GM12874 (cell line): Measurements from ENCODE around the gene CCL26.

Experiments
- TF ChIP-seq, protein P1 (sequence below): IDR thresholded peaks from 2 replicates; pipeline ENCODE4 v1.5.1; 2011; ENCODE audit warnings: low read depth, mild to moderate bottlenecking, control low read depth, low read length, moderate library complexity; ENCODE audit not compliant: insufficient read depth

Gene CCL26, protein sequence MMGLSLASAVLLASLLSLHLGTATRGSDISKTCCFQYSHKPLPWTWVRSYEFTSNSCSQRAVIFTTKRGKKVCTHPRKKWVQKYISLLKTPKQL

DNA sequence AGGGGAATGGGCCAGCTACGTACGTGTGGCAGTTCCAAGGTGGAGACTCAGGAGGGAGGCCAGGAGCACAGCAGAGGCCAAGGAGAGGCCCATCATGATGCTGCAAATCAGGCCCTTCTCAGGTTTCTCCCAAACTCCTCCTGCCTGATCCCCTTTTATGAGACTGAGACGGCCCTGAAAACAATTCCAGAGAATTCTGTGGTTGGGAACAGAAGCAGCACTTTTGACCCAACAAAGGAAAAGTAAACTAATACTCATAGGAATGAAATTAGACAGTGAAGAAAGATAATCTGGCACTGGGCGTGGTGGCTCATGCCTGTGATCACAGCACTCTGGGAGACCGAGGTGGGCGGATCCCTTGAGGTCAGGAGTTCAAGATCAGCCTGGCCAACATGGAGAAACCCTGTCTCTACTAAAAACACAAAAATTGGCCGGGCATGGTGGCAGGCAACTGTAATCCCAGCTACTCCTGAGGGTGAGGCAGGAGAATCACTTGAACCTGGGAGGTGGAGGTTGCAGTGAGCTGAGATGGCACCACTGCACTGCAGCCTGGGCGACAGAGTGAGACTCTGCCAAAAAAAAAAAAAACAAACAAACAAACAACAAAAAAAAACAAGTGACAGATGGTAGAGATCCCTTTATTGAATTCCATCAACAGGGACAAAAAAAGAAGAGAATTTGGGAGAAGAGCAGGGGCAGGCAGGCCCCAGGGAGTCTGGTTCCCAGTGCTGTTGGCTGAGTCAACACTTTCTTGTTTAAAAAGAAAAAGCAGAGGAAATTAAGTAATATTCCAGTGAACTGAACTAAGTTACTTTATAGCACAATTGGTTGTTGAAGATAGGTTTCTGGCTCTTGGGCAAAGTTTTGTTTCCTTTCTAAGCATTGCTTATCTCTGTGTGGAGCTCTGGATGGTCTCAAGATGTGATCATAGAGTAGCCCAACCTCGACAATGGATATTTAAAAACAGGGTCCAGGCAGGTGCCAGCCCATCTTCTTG is at the start of gene CCL26:
Gene CCL26, minus strand, starts transcription at position 131 of the 997 bp plus-strand sequence. Its CDS starts 35 bp downstream, at position 96.
- TF ChIP-seq, protein P1, sequence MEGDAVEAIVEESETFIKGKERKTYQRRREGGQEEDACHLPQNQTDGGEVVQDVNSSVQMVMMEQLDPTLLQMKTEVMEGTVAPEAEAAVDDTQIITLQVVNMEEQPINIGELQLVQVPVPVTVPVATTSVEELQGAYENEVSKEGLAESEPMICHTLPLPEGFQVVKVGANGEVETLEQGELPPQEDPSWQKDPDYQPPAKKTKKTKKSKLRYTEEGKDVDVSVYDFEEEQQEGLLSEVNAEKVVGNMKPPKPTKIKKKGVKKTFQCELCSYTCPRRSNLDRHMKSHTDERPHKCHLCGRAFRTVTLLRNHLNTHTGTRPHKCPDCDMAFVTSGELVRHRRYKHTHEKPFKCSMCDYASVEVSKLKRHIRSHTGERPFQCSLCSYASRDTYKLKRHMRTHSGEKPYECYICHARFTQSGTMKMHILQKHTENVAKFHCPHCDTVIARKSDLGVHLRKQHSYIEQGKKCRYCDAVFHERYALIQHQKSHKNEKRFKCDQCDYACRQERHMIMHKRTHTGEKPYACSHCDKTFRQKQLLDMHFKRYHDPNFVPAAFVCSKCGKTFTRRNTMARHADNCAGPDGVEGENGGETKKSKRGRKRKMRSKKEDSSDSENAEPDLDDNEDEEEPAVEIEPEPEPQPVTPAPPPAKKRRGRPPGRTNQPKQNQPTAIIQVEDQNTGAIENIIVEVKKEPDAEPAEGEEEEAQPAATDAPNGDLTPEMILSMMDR = no peak

DNA sequence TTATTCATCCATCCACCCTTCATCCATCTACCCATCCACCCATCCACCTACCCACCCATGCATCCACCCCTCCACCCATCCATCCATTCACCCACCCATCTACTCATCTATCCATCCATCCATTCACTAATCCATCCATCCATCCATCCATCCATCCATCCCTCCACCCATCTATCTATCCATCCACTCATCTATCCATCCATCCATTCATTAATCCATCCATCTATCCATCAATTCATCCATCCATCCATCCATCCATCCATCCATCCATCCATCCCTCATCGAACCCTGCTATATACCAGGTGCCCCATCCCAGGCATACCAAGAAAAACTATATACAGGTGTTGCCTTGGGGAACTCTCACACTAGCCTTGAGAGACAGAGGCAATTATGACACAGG is 48.7 kb upstream of the CCL26 start:
- TF ChIP-seq, protein P1 = no peak

DNA sequence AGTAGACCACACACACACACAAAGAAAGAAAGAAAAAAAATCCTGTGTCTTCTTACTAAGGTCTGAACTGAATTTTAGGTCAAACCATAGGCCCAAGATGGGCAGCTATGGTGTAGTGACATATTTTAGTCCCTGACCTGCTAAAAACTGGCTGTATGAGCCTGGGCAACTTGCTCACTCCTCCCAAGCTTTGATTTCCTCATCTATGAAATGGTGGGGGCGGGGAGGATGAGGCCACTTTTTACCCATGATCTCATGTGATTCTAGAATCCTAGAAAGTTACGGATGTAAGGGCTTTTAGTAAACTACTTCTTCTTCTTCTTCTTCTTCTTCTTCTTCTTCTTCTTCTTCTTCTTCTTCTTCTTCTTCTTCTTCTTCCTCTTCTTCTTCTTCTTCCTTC is 47.7 kb upstream of the CCL26 start:
- TF ChIP-seq, protein P1 = no peak

DNA sequence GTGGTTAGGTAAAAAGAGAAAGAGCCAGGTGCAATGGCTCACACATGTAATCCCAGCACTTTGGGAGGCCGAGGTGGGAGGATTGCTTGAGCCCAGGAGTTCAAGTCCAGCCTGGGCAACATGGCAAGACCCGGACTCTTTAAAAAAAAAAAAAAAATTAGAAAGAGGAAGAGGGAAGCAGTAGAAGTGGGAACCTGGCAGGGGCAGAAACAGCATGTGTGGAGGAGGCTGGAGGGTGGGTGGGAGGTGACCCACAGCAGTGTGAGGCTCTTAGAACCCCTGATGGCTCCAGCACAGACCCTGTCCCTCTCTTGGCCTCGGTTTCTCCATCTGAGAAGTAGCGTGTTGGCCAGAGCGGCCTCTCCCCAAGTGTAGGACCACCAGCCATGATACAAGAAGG is 46.5 kb upstream of the CCL26 start:
- TF ChIP-seq, protein P1 = no peak

DNA sequence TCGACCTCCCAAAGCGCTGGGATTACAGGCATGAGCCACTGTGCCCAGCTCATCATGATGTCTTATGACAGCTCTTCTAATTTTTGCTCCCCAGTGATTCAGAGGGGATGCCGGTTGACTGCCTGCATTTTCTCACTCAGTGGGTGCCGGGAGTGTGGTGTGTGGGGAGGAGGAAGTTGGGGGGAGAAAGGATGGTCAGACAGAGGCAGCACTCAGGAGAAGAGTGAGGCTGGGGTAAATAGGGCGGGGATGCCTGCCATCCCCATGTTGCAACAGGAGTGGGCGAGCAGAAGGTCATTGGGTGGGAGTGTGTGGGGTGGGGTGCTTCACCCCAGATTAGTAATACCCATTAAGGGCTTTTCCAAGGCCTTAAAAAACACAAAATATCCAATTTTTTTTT is 45.1 kb upstream of the CCL26 start:
- TF ChIP-seq, protein P1 = no peak

DNA sequence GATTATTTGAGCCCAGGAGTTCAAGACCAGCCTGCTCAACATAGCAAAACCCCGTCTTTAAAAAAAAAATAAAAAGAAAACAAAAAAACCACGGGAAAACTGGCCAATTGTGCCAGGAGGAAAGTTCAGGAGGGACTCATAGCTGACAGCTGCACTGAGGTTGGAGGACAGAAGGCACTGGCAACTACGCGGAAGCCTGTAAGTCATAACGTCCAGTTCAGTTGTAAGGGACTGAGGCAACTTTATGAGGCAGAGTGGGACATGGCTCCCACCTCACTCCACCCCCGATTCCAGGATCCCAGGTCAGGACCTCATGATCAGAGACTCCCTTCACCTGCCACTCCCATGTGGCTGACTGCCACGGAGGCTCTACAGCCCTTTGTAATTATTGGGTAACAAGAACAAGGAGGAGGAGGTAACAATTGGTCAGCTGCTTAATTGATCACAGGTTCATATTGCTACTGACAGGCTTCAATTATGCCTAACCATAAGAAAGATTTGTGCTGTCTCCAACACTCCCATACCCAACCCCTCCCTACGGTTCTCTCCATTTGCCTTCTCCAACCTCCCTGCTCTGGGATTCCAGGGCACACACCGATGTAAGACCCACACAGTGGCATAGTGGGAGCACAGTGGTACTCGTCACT is 43.5 kb upstream of the CCL26 start:
- TF ChIP-seq, protein P1 = no peak

DNA sequence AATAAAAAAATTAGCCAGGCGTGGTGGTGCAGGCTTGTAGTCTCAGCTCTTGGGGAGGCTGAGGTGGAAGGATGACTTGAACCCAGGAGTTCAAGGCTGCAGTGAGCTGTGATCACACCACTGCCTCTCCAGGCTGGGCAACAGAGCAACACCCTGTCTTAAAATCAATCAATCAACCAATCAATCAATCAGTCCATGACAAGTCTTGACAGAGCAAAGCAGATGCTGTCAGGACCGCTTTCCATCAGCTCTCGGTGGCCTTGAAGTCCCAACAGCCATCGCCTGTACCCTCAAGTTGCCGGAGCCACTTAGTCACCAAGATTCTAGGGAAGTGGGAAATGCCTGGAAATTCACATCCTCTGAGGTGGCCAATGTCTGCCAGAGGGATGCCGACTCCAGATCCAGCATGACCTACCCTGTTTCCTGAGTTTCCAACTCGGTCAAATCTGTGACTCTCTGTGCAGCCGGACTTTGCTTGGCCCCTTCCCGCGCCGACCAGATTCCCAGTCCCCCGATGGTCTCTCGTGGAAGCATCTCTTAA is 42.5 kb upstream of the CCL26 start:
- TF ChIP-seq, protein P1 = no peak
